Frontal cortex (tissue), 4 donors: ENCODE results near the gene ZFR. TPM values are rescaled to one million over a fixed set of nuclear protein-coding genes. Genes with fewer than 3 reads are reported as not detected.
"Not testable (repeated sequence)": the region's sequence is repeated elsewhere in the genome, so short reads cannot be mapped to it uniquely, and the experiment has no call there.

Experiments
- DNase-seq, 2 donors: peaks; one replicate each; pipeline ENCODE4 v3.0.0; 2012; ENCODE audit warnings: low spot score in 2 of 2
- FAIRE-seq: peaks from 2 replicates; lab custom pipeline; 2012; peaks lifted over from hg19 to GRCh38; lab: Jason Lieb, UNC
- total RNA-seq: library from RNA; depleted of rRNA; stranded (reverse); fragments of >200 nt; gene quantifications from one replicate; pipeline ENCODE4 v1.2.3, GENCODE V29; 2014
- donor health status: control.
- donor health status: control.
- donor health status: control.

ZFR gene
- total RNA-seq, 1 donor from 2014 or later = 144 TPM

- FAIRE-seq (no peak), DNase-seq (no peak)
These were observed 10.3 kb upstream of the ZFR start for GRCh38 chr5:32454821-32455220.

- FAIRE-seq = no peak
These were observed 9.4 kb upstream of the ZFR start for GRCh38 chr5:32453916-32454315.

GRCh38 chr5:32452316-32452715 lies 7.8 kb upstream of the ZFR start:
- not testable (repeated sequence) for FAIRE-seq, DNase-seq

More at GRCh38 chr5:32453916-32454315, 9.4 kb upstream of the ZFR start:
- DNase-seq = no peak

GRCh38 chr5:32450952-32451351 lies 6.4 kb upstream of the ZFR start:
- DNase-seq (no peak), FAIRE-seq (no peak)

GRCh38 chr5:32449262-32449661 lies 4.7 kb upstream of the ZFR start:
- DNase-seq (no peak), FAIRE-seq (no peak)

GRCh38 chr5:32446630-32447029 lies 2.1 kb upstream of the ZFR start:
- FAIRE-seq = no peak
- DNase-seq = no peak

- FAIRE-seq (no peak), DNase-seq (peak in 1 of 2 donors; percentile 15)
These were observed 1.5 kb upstream of the ZFR start for GRCh38 chr5:32445831-32446614.

GRCh38 chr5:32445287-32445758 lies 783 bp upstream of the ZFR start:
- FAIRE-seq = no peak
- DNase-seq = peak; percentile 11 to 14

- no peak for FAIRE-seq
- peak; percentile 55 to 69 for DNase-seq
These were observed 754 bp downstream of the ZFR start for GRCh38 chr5:32443541-32444430.

GRCh38 chr5:32443145-32443540 lies 1.4 kb downstream of the ZFR start:
- no peak for FAIRE-seq
- peak; percentile 16 to 26 for DNase-seq

GRCh38 chr5:32439086-32439642 lies 5.4 kb downstream of the ZFR start:
- DNase-seq = no peak
- no peak for FAIRE-seq

- FAIRE-seq (no peak), DNase-seq (no peak)
These were observed 7.8 kb downstream of the ZFR start for GRCh38 chr5:32436553-32437242.

- DNase-seq = no peak
- no peak for FAIRE-seq
These were observed 9.2 kb downstream of the ZFR start for GRCh38 chr5:32435383-32435782.

- FAIRE-seq = no peak
These were observed 10.3 kb downstream of the ZFR start for GRCh38 chr5:32434221-32434620.

GRCh38 chr5:32432633-32433032 lies 11.9 kb downstream of the ZFR start:
- DNase-seq (no peak), FAIRE-seq (no peak)

More at GRCh38 chr5:32434221-32434620, 10.3 kb downstream of the ZFR start:
- DNase-seq = no peak

- FAIRE-seq, DNase-seq: not testable (repeated sequence)
These were observed 13.7 kb downstream of the ZFR start for GRCh38 chr5:32430825-32431224.

GRCh38 chr5:32428426-32428825 lies 16.1 kb downstream of the ZFR start:
- FAIRE-seq = no peak

GRCh38 chr5:32426440-32427151 lies 17.9 kb downstream of the ZFR start:
- DNase-seq = no peak
- no peak for FAIRE-seq

More at GRCh38 chr5:32428426-32428825, 16.1 kb downstream of the ZFR start:
- no peak for DNase-seq

- DNase-seq (no peak), FAIRE-seq (no peak)
These were observed 21.8 kb downstream of the ZFR start for GRCh38 chr5:32422697-32423096.
